ENCODE measurements around the gene WDR44. TPM values are rescaled to one million over a fixed set of nuclear protein-coding genes. Genes with fewer than 3 reads are reported as not detected.
"Not testable (repeated sequence)": the region's sequence is repeated elsewhere in the genome, so short reads cannot be mapped to it uniquely, and the experiment has no call there.

WDR44 gene
- total RNA-seq, result 15.6 and 19.9 TPM in 2 replicates

GRCh38 chrX:118345464-118346257 is at the start of gene WDR44:
Gene WDR44, plus strand, starts transcription at chrX:118346106. Its CDS starts 398 bp downstream, at chrX:118346504.
- DNase-seq (ENCODE audit: low read depth), result peak; percentile 87

GRCh38 chrX:118305827-118306226 is 40.1 kb upstream of the WDR44 start:
- DNase-seq (ENCODE audit: low read depth), result not testable (repeated sequence)

GRCh38 chrX:118315529-118315928 is 30.4 kb upstream of the WDR44 start:
- DNase-seq (ENCODE audit: low read depth), result no peak

GRCh38 chrX:118324588-118324987 is 21.3 kb upstream of the WDR44 start:
- no peak for DNase-seq (ENCODE audit: low read depth)

- DNase-seq (ENCODE audit: low read depth), result no peak
Observed at GRCh38 chrX:118325453-118325852, 20.5 kb upstream of the WDR44 start.

GRCh38 chrX:118329175-118329574 is 16.7 kb upstream of the WDR44 start:
- no peak for DNase-seq (ENCODE audit: low read depth)

GRCh38 chrX:118337687-118338086 is 8.2 kb upstream of the WDR44 start:
- no peak for DNase-seq (ENCODE audit: low read depth)

- no peak for DNase-seq (ENCODE audit: low read depth)
Observed at GRCh38 chrX:118338930-118339329, 7.0 kb upstream of the WDR44 start.

GRCh38 chrX:118345045-118345463 is 852 bp upstream of the WDR44 start:
- no peak for DNase-seq (ENCODE audit: low read depth)

GRCh38 chrX:118346258-118347094 is 570 bp downstream of the WDR44 start:
- no peak for DNase-seq (ENCODE audit: low read depth)

- peak; percentile 48 for DNase-seq (ENCODE audit: low read depth)
Observed at GRCh38 chrX:118347131-118347530, 1.2 kb downstream of the WDR44 start.

- no peak for DNase-seq (ENCODE audit: low read depth)
Observed at GRCh38 chrX:118347736-118348135, 1.8 kb downstream of the WDR44 start.

- DNase-seq (ENCODE audit: low read depth), result no peak
Observed at GRCh38 chrX:118348186-118348810, 2.4 kb downstream of the WDR44 start.

GRCh38 chrX:118349188-118349587 is 3.3 kb downstream of the WDR44 start:
- no peak for DNase-seq (ENCODE audit: low read depth)

GRCh38 chrX:118350221-118350620 is 4.3 kb downstream of the WDR44 start:
- DNase-seq (ENCODE audit: low read depth), result no peak

GRCh38 chrX:118350706-118351105 is 4.8 kb downstream of the WDR44 start:
- no peak for DNase-seq (ENCODE audit: low read depth)

- DNase-seq (ENCODE audit: low read depth), result no peak
Observed at GRCh38 chrX:118352566-118352965, 6.7 kb downstream of the WDR44 start.

- peak; percentile 18 for DNase-seq (ENCODE audit: low read depth)
Observed at GRCh38 chrX:118353081-118353850, 7.4 kb downstream of the WDR44 start.

- peak; percentile 32 for DNase-seq (ENCODE audit: low read depth)
Observed at GRCh38 chrX:118355225-118355920, 9.5 kb downstream of the WDR44 start.

- DNase-seq (ENCODE audit: low read depth), result no peak
Observed at GRCh38 chrX:118356154-118356701, 10.3 kb downstream of the WDR44 start.
